BE2C (cell line): ENCODE measurements around the gene UXS1.

Experiments used
- DNase-seq: peaks from one replicate; pipeline ENCODE4 v3.0.0-alpha.2; 2020
- H3K27me3 ChIP-seq: fragments of 250-450 bp; sonication (Bioruptor Pico); 2 replicates; pipeline ENCODE4 v1.5.1; 2020; ENCODE audit warnings: mild to moderate bottlenecking
- H3K36me3 ChIP-seq: fragments of 250-450 bp; sonication (Bioruptor Pico); 2 replicates; pipeline ENCODE4 v1.5.1; 2020; ENCODE audit warnings: mild to moderate bottlenecking
- H3K4me1 ChIP-seq: fragments of 250-450 bp; sonication (Bioruptor Pico); 2 replicates; pipeline ENCODE4 v1.5.1; 2020
- H3K4me3 ChIP-seq: 2 replicates; pipeline ENCODE4 v1.5.1; 2011; ENCODE audit warnings: low read depth, low read length
- H3K9me3 ChIP-seq: fragments of 250-450 bp; sonication (Bioruptor Pico); 2 replicates; pipeline ENCODE4 v1.5.1; 2020
- CTCF ChIP-seq: IDR thresholded peaks from 2 replicates; pipeline ENCODE4 v1.5.1; 2012; ENCODE audit warnings: mild to moderate bottlenecking, low read depth, low read length

UXS1 gene

GRCh38 chr2:106063181-106063580 lies 130.9 kb downstream of the UXS1 start:
- DNase-seq = no peak
- Histone ChIP-seq H3K4me3 (no peak overlapping the region), H3K27me3 (peaks cover 15% of the 10 kb centered on the region), H3K36me3 (no peaks in the 10 kb centered on the region), H3K9me3 (no peaks in the 10 kb centered on the region), H3K4me1 (no peaks in the 10 kb centered on the region)
- no peak for TF ChIP-seq CTCF

GRCh38 chr2:106062627-106063026 lies 131.5 kb downstream of the UXS1 start:
- DNase-seq = no peak
- no peak overlapping the region for H3K4me3 ChIP-seq
- peaks cover 15% of the 10 kb centered on the region for H3K27me3 ChIP-seq
- H3K4me1 ChIP-seq = no peaks in the 10 kb centered on the region
- no peaks in the 10 kb centered on the region for H3K36me3 ChIP-seq
- TF ChIP-seq CTCF = no peak
- no peaks in the 10 kb centered on the region for H3K9me3 ChIP-seq

GRCh38 chr2:106061611-106062349 lies 132.3 kb downstream of the UXS1 start:
- H3K4me3 ChIP-seq = no peak overlapping the region
- no peaks in the 10 kb centered on the region for H3K9me3 ChIP-seq
- peaks cover 15% of the 10 kb centered on the region for H3K27me3 ChIP-seq

GRCh38 chr2:106059416-106060065 lies 134.6 kb downstream of the UXS1 start:
- DNase-seq = no peak
- 0 out of 2 replicates have a peak, but pooled peaks cover under 1% of the 10 kb centered on the region for H3K27me3 ChIP-seq
- H3K4me3 ChIP-seq = no peak overlapping the region
- TF ChIP-seq CTCF = no peak
- no peaks in the 10 kb centered on the region for H3K4me1 ChIP-seq
- no peaks in the 10 kb centered on the region for H3K36me3 ChIP-seq
- H3K9me3 ChIP-seq = no peaks in the 10 kb centered on the region

More at GRCh38 chr2:106061611-106062349, 132.3 kb downstream of the UXS1 start:
- TF ChIP-seq CTCF = no peak
- no peaks in the 10 kb centered on the region for H3K4me1 ChIP-seq
- no peaks in the 10 kb centered on the region for H3K36me3 ChIP-seq
- no peak for DNase-seq

- TF ChIP-seq CTCF = no peak
- Histone ChIP-seq H3K4me3 (no peak overlapping the region), H3K9me3 (no peaks in the 10 kb centered on the region), H3K27me3 (no peaks in the 10 kb centered on the region), H3K36me3 (no peaks in the 10 kb centered on the region), H3K4me1 (no peaks in the 10 kb centered on the region)
- no peak for DNase-seq
These were observed 135.5 kb downstream of the UXS1 start for GRCh38 chr2:106058469-106059137.
